ENCODE measurements around the gene RUNDC3A.

DNA sequence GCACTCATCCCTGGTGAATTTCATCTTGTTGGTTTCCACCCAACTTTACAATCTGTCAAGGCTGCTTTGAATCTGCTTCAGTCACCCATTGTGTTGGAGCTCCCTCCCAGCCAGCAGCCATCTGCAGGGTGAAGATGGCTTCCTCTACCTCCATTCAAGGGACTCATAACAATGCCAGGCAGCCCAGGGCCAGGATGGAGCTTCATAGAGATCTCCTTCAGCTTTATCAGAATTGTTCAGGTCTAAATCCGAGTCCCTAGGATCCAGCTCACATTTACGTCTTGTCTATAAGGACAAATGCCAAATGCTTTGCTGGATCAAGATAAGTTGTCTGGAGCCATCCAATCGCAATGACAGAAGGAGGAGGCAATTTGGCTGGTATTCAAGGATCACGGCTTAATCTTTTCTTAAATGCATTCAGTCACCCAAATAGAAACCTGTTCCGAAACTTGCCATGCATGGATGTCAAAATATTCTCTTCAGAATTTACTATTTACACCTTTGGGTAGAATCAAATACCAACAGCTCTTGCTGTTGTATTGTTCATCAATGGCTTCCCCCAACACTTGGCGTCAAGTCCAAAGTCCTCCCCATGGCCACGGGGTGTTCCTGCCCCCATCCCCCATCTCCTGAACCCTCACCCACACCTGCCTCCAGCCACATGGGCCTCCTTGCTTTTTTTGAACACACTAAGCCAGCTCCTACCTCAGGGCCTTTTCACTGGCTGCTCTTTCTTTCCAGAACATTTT is 59.0 kb downstream of the RUNDC3A start:
- no peak for TF ChIP-seq POLR2A (IDR thresholded peaks at IDR 0.05; ENCODE audit: control extremely low read depth in 1 of 2, low read depth in 2 of 2, low read length in 2 of 2)
- no peak for TF ChIP-seq TAF1 (IDR thresholded peaks at IDR 0.05; ENCODE audit: low read depth, low read length)
